ENCODE data around the gene TMEM41B.
"Not testable (repeated sequence)": the region's sequence is repeated elsewhere in the genome, so short reads cannot be mapped to it uniquely, and the experiment has no call there.

The TMEM41B gene

DNA sequence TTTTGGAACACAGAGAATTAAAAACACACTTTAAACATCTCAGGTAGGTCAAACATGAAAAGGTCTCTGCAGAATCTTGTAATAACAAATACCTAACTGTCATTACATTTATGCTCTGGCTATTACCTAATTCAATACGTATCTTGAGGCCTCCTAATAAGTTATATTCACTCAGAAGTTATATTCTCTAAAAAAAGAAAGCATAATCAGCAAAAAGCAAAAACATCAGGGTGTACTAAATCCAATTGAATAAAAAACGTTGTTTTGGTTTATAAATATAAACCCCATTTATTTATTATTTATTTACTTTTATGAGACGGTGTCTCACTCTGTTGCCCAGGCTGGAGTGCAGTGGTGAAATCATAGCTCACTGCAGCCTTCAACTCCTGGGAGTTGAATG, 10.2 kb downstream of the TMEM41B start:
- DNase-seq, result no peak

DNA sequence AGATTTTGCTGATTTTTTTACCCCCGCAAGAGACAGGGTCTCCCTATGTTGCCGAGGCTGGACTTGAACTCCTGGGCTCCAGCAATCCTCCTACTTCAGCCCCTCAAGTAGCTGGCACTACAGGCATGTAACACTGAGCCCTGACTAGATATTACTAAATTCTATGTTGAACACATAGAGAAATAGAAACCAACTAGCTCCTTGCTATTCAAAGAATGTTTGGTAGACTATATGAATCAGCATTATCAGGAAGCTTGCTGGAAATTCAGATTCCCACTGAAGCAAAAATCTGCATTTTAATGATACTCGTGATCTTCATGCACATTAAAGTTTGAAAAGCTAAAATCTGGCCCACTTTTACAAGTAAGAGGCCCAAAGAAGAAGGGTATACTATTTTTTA, 11.9 kb downstream of the TMEM41B start:
- no peak for DNase-seq

DNA sequence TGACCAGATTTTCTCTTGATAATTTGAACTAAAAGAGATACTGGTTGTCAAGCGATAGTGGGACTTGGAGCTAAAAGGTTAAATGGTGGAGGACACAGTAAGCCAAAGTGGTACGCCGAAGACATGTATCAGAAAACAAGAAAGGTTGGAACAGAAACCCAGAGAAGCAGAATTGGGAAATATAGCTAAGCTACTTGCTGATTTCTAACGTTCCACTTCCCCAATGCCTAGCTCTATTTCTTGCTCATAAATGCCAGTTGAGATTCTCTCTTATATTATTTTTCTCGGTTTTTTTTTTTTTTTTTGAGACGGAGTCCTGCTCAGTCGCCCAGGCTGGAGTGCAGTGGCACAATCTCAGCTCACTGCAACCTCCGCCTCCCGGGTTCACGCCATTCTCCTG, 12.7 kb downstream of the TMEM41B start:
- no peak for DNase-seq

DNA sequence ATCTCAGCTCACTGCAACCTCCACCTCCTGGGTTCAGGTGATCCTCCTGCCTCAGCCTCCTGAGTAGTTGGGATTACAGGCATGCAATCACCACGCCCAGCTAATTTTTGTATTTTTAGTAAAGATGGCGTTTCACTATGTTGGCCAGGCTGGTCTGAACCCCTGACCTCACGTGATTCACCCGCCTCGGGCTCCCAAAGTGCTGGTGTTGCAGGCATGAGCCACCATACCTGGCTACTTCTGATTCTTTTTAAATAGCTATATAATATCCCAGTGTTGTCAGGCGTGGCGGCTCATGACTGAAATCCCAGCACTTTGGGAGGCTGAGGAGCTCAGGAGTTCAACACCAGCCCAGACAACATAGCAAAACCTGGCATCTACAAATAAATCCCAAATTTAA, 20.7 kb downstream of the TMEM41B start:
- DNase-seq, result no peak

DNA sequence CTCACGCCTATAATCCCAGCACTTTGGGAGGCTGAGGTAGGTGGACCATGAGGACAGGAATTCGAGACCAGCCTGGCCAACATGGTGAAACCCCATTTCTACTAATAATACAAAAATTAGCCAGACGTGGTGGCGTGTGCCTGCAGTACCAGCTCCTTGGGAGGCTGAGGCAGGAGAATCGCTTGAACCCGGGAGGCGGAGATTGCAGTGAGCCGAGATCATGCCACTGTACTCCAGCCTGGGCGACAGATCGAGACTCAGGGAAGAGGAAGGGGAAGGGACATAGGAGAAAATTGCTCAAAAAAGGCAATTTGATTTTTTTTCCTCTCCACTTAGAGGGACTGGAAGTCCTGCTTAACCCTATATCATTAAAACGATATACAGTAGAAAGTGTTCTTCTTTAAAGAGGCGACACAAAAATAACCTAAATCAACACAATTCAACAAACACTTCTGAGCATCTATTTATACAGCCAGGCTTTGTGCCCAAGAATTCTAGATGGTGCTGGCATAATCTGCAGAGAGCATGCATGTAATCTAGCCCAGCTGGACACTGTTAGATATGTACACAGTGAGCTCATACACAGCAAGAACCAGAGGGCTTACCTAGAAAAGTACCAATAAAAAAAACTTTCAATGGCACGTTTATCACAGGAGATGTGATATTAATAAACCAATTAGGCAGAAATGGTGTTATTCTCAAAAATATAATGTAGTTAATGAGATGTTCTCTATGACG, 28.4 kb downstream of the TMEM41B start:
- peak; percentile 54 for DNase-seq

DNA sequence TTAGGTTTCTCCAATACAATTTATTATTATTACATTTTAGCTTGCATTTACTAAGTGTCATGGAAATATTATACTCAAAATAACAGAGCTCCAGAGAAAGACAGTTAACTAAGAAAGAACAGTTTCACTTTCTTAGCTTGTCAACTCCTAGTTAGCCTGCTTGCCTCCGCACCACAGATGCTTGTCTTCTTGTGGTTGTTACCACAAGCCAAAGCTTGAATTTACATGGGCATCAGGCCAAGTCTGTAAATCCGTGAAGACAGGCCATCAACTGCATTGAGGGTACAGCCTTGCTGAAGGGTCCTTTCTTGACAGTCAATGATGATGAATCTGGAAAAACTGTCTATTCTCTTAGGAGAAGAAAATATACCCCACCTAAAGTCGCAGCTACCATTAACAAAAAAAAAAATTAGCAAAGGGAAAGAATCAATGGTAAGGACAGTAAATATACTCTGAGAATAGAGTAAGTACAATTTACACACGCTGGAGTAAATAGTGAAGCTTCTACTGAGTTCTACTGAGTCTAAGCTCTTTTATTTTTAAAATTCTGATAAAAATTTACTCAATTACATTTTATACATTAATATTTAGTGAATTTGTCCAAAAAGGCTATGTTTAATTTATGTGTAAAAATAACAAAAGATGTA, 33.6 kb downstream of the TMEM41B start:
- peak; percentile 81 for DNase-seq

DNA sequence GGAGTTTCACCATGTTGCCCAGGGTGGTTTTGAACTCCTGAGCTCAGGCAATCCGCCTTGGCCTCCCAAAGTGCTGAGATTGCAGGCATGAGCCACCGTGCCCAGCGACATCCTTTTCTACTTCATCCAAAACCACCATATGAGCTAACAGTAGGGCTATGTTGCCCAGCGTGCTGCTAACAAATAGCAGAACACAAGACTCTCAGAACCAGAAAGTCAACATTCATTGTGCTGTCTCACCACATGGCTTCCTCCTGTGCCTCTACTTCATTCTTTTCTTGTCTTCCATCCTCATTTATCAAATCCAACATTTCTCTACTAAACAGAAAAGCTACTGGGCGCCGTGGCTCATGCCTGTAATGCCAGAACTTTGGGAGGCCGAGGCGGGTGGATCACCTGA, 37.2 kb downstream of the TMEM41B start:
- no peak for DNase-seq

DNA sequence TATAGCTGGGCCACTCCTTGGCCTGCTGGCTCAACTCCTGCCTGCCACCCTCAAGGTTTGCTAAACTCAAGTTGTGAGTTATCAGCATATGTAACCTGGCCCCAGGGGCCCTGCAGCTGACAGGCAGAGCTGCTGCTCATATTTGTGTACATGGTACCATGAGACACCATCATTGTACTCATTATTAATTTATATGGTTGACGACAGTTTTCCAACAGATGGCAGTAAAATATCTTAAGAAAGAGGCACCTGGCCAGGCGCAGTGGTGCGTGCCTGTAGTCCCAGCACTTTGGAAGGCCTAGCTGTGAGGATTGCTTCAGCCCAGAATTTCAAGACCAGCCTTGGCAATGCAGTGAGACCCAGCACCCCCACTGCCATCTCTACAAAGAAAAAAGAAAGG, 37.8 kb downstream of the TMEM41B start:
- DNase-seq, result peak; percentile 46

DNA sequence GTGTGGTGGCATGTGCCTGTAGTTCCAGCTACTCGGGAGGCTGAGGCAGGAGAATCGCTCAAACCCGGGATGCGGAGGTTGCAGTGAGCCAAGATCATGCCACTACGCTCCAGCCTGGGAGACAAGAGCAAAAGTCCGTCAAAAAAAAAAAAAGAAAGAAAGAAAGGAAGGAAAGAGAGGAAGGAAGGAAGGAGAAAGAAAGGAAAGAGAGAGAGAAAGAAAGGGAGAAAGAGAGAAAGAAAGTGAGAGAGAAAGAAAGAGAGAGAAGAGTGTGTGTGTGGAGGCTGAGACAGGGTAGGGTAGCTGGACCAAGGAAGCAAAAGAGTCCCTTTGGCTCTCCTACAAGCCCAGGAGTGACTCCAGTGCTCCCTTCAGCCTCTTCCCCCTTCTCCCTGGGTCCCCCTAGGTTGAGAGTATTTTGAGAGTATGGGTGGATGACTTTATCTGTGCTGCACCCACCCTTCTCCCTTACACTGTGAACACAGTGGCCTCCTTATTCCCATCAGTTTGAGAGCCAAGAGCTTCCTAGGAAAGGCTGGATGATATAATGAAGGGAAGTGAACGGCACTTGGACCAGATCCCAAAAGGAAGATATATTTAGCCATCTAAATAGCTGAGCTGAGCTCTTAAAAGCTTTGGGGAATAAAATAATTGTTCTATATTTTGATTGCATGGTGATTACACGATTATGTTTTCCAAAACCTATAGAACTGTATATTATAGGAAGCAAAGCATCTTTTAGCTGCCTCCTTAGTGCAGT, 39.7 kb downstream of the TMEM41B start:
- DNase-seq, result no peak

DNA sequence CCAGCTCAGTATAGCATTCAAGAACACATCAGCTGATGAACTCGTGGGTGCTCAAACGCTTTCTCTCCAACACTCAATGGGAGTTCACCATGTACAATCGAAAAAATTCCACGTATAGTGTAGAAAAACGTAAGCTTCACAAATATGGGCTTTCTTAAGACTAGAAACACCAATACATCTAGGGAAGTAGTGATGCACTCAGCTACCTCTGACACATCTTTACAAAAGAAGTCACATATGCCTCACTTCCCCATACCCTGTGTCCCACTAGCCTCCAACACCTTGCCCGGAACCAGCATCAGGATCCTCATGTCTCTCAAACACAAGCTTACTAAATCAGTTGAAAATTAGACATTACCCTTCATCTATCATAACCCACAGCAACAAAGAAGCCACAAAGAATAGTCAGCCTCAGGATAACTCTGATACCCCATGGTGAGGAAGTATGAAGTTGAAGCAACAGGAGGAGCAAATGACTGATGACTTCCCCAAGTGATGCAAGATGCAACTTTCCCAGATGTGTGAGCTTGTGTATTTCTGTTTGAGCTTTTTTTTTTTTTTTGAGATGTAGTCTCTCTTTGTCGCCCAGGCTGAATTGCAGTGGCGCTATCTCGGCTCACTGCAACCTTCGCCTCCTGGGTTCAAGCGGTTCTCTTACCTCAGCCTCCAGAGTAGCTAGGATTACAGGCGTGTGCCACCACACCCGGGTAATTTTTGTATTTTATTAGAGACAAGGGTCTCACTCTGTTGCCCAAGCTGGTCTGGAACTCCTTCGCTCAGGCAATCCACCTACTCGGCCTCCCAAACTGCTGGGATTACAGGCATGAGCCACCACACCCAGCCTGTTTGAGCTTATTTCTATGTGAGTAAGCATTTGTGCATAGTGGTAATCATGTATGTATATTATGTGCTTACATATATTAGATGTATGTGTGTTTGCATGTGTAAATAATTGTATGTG, 40.7 kb downstream of the TMEM41B start:
- DNase-seq, result peak; percentile 18

DNA sequence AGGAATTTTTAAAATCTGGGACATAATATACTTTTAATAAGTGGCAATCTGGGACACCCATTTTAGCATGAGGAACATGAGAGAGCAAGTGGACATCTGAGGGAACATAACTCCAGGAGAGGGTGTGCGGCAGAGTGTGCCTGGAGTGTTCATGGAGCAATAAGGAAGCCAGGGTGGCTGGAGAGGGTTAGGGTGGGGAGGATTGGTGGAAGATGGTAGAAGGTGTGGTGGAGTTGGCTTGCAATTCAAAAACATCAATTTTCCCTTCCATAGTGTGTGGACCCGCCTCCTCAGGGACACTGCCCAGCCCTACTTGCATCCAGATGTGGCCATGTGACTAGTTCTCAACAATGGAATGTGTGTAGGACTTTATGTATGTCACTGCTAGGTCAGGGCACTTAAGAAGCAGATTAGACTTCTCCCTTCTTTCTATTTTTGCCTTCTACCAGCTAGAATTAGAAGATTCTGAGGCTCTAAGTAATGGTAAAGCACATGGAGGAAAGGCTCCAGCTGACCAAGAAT, 44.8 kb downstream of the TMEM41B start:
- DNase-seq, result no peak

DNA sequence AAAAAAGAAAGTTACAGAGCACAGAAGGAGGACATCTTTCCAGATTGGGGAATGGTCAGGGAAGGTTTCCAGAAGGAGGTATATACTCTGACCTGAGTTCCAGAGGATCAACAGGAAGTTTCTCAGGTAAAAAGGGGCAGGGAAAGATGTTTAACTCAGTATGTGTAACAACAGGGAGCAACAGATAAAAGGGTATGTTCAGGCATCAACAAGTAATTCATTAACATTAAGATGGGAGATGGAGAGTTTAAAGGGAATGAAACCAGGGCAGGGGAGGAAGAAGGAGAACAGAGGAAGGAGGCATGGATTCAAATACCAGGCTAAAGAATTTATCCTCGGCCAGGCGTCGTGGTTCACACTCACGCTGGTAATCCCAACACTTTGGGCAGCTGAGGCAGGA, 46.7 kb downstream of the TMEM41B start:
- no peak for DNase-seq

DNA sequence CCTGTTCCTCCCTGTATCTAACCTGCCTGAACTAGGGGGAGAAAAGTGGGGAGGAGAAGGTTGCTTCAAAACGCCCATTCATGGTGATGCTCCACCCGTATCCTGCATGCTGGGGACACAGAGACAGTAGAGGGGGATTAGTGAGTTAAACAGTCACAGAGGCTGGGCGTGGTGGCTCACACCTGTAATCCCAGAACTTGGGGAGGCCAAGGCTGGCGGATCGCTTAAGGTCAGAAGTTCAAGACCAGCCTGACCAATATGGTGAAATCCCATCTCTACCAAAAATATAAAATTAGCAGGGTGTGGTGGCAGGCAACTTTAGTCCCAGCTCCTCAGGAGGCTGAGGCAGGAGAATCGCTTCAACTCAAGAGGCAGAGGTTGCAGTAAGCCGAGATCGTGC, 47.5 kb downstream of the TMEM41B start:
- DNase-seq, result no peak

DNA sequence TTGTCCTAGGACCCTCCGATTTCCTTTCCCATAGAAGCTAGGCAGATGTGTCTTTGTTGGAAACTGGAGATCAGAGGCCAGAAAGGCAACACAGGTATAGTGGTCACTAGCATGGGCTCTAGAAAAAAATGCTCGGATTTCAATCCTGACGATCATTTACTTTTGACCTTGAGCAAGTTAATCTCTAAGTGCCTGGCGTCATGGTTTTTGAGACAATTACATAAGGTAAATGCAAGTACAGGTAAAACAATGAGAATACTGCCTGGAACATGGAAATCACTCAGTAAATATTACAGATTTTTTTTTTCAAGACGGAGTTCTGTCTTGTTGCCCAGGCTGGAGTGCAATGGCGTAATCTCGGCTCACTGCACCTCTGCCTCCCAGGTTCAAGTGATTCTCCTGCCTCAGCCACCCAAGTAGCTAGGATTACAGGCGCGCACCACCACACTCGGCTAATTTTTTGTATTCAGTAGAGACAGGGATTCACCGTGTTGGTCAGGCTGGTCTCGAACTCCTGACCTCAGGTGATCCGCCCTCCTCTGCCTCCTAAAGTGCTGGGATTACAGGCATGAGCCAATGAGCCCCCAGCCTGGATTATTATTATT, 48.2 kb downstream of the TMEM41B start:
- no peak for DNase-seq

DNA sequence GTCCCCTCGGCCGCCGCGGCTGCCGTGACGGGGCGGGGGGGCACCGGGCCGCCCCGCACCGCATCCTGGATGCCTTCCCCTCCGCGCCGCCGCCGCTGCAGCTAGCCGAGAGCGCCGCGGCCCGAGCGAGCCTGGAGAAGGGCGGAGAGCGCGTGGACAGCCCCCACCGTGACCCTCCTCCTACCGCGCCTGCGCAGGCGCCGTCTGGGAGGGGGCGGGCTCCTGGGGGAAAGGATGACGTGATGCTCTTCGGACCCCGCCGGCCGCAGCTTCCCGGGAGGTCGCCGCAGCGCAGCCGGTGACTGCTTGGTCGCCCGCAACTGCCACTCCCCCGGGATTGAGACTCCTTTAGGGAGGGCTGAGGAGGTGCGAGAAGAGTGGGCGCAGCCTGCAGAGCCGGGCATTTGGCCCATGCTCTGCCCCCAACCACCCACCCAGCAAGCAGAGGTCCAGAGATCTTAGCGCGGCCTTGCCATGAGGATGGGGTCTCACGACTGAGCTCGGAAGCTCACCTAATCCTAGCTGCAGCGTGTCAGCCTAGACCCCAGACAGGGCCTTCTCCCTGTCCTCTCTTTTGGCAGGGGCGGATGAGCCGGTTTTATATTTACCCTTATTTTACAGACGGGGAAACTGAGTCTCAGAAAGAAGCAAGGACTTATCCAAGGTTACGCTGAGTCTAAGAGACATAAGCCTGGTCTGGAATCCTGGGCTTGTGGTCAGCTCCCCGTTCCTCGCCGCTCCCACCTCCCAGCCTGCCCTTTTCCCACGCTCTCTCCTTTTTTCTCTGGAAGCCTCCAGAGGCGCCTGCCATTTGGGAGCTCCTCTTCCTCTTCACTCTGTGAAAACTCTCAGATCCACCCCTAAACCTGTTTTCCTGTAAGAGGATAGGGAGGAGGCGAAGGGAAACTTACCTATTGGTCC, 48.9 kb downstream of the TMEM41B start, which contains the start of gene DENND5A:
DENND5A (minus strand) TSS at position 140 of the 921 bp plus-strand sequence. CDS start 281 bp downstream, outside the sequence.
- DNase-seq, result peak; percentile 47

DNA sequence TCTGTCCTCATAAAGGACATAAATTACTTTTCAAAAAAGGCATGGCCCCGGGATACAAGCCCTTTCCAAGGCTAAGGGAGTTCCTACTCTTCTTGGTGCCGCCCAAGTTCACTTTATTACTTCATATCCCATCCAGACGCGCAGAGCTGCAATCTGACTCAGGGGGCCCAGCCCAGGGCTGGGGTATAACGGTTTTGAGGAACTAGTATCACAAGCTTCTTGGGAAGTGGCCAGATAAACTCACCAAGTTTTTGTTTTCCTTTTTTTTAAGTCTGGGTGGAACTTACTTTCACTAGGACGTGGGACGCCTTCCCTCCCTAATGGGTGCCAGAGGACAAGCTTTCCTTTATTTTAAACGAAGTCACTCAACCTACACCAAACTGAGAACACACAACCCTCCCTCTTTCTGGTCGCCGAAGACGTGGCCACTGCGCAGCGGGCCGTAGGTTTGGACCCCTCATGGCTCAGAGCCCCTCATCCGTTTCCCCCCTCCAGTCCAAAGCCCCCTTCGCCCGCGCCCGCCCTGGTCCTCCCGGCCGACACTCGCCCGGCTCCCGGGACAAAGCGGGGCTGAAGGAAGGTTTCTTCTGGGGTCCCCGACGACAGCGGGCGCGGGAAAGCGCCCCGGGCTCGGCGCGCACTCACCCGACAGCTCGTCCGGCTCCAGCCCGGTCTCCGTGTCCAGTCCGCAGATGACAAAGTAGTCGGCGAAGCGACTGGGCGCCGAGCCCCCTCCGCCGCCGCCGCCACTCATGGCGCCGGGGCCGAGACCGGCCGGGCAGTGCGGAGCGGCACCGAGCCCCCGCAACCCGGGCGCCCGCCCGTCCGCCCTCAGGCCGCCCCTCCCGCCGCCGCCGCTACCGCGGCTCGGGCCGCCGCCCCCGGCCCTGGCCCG, 49.8 kb downstream of the TMEM41B start:
- peak; percentile 66 for DNase-seq

DNA sequence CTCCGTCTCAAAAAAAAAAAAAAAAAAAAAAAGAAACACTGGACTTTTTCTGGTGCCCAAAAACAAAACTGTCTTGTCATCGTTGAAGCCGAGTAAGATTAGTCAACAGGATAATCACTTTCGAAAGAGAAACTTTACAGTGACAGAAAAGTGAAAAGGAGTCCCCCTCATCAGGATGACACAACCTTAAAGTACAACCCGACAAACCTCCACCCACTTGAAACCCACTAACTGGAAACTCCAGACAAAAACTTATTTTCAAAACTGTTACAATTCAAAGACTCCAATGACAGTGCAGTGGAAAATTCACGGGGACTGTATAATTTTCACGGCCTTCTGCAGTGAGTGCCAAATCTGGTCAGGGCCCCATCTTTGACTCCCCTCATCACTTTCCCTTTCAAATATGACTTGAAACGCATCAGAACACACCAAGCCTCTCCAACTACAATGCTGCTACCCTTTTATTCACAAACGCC, 50.5 kb downstream of the TMEM41B start:
- DNase-seq, result peak; percentile 21

DNA sequence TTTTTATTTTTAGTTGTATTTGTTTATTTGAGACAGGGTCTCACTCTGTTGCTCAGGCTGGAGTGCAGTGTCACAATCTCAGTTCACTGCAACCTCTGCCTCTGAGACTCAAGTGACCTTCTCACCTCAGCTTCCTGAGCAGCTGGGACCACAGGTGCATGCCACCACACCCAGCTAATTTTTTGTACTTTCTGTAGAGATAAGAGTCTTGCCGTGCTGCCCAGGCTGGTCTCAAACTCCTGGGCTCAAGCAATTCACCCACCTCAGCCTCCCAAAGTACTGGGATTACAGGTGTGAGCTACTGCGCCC, 53.6 kb downstream of the TMEM41B start:
- DNase-seq, result not testable (repeated sequence)

DNA sequence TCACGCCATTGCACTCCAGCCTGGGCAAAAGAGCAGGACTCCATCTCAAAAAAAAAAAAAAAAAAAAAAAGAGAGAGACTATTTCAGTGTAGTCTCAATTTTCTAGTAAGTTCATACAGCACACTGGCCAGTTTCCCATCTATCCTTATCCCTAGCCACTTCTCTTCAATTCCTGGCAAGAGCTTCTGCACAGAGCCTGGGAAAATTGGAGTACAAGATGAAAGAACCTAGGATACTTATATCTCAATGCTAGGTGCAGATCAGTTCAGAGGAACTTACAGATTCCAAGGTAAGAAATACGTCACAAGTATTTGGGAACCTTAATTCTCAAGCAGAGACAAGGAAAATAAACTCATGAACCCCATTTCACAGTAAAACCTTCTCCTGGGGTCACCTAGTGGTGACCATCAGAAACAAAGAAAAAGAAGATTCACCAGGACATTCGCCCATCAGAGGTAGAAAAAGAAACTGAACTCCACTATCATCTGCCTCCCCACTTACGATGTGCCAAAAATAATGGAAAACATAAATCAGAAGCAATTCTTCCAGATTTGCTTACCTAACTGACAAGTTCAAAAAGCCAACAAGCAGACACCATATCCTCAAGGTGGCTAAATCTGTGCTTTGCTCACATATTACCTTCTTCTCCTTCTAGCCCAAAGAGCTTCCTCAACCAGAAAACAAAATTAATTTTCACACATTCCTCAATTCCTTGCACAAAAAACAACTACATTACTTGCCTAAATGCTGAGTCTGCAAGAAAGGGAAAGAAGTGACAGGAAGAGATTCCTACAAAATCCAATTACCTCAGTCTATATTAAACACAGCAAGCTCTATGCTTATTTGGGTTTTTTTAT, 54.2 kb downstream of the TMEM41B start:
- no peak for DNase-seq
